Measurements from ENCODE around the gene MARCHF2.

GRCh38 chr19:8429826-8430225 lies 16.7 kb downstream of the MARCHF2 start:
- no peak for TF ChIP-seq SIRT6 (IDR thresholded peaks at IDR 0.05; ENCODE audit: low read depth, low read length)
- no peak for TF ChIP-seq ZNF12 (CRISPR knock-in tag; IDR thresholded peaks at IDR 0.05)
- no peak for TF ChIP-seq ZNF280A (IDR thresholded peaks at IDR 0.05; ENCODE audit: low read depth, partially characterized antibody)
- TF ChIP-seq POLR2A (conservative IDR thresholded peaks at IDR 0.05) = no peak
- no peak for TF ChIP-seq CREM (IDR thresholded peaks at IDR 0.05; ENCODE audit: low read depth)
- TF ChIP-seq CTCF (IDR thresholded peaks at IDR 0.05 in 2 of 3, conservative IDR thresholded peaks at IDR 0.05 in 1 of 3; ENCODE audit: insufficient read depth in 2 of 3, low read depth in 1 of 3, low read length in 3 of 3) = no peak
- TF ChIP-seq TCFL5 (CRISPR knock-in tag; conservative IDR thresholded peaks at IDR 0.05) = no peak
- TF ChIP-seq ZNF239 (CRISPR knock-in tag; IDR thresholded peaks at IDR 0.05) = no peak
- no peak for TF ChIP-seq EZH2 (IDR thresholded peaks at IDR 0.05; ENCODE audit: borderline replicate concordance, low read depth, low read length)
- no peak for TF ChIP-seq ATF3 (IDR thresholded peaks at IDR 0.05)
- no peak for TF ChIP-seq ATF3 (CRISPR knock-in tag; conservative IDR thresholded peaks at IDR 0.05)
- TF ChIP-seq CHCHD3 (CRISPR knock-in tag; IDR thresholded peaks at IDR 0.05) = no peak
- TF ChIP-seq MYC (IDR thresholded peaks at IDR 0.05; ENCODE audit: low read depth, low read length) = no peak
- TF ChIP-seq MYC (CRISPR knock-in tag; IDR thresholded peaks at IDR 0.05; ENCODE audit: borderline replicate concordance, low read depth) = no peak
- no peak for TF ChIP-seq ZNF318 (IDR thresholded peaks at IDR 0.05; ENCODE audit: borderline replicate concordance in 1 of 2, low read depth in 1 of 2)
